Activated naive CD8-positive, alpha-beta T cell treated with anti-CD3 and anti-CD28 coated beads for 36 hours (primary cell): ENCODE results near the gene NAGS. TPM values are rescaled to one million over a fixed set of nuclear protein-coding genes. Genes with fewer than 3 reads are reported as not detected.
"Not testable (repeated sequence)": the region's sequence is repeated elsewhere in the genome, so short reads cannot be mapped to it uniquely, and the experiment has no call there.

ENCODE experiments used
- DNase-seq: peaks from one replicate; pipeline ENCODE4 v3.0.0; 2021
- H3K27ac Mint-ChIP-seq: one replicate; pipeline ENCODE4 v1.8.0; 2022; ENCODE audit warnings: mild to moderate bottlenecking, moderate library complexity, mixed read lengths
- H3K27me3 Mint-ChIP-seq: one replicate; pipeline ENCODE4 v1.8.0; 2022; ENCODE audit warnings: mild to moderate bottlenecking, mixed read lengths
- H3K36me3 Mint-ChIP-seq: one replicate; pipeline ENCODE4 v1.8.0; 2021; ENCODE audit warnings: mild to moderate bottlenecking, mixed read lengths
- H3K4me1 Mint-ChIP-seq: one replicate; pipeline ENCODE4 v1.8.0; 2021; ENCODE audit warnings: mixed read lengths
- H3K4me3 Mint-ChIP-seq: one replicate; pipeline ENCODE4 v1.8.0; 2022; ENCODE audit warnings: mild to moderate bottlenecking, moderate library complexity, mixed read lengths
- H3K9me3 Mint-ChIP-seq: one replicate; pipeline ENCODE4 v1.8.0; 2022; ENCODE audit warnings: mixed read lengths
- total RNA-seq, 2 experiments: library from RNA; stranded (reverse); gene quantifications; one replicate each; pipeline ENCODE4 v1.2.3, GENCODE V29; 2021

The NAGS gene
- total RNA-seq, 2 experiments from 2014 or later = 0.82 to 1.1 TPM

DNA sequence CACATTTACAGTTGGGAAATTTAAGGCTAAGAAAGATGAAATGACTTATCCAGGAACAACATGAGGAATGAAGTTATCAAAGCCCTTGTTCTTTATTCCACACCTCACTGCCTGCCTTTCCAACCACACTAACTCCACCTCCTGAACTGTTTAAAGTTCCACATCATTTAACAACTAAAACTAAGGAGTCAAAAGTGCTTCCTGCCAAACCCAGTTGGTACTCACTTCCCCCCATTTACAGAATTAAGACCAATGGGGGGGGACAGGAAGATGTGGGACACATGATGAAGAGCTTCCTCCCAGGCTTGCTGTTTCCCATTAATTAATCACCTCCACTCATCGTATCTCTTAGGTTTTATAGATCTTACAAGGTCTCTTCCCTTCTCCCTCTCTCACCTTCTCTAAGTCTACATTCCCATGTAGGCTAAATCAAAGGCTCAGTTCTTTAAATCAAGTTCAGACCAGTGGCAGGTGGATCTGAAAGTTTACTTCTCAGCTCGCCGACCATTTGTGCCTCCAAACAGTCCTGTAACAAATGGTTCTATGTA, 29.5 kb downstream of the NAGS start:
- H3K4me3 Mint-ChIP-seq = no peak overlapping the region
- no peak for DNase-seq
- H3K9me3 Mint-ChIP-seq = no peaks in the 10 kb centered on the region
- no peaks in the 10 kb centered on the region for H3K27me3 Mint-ChIP-seq
- peaks cover 28% of the 10 kb centered on the region for H3K36me3 Mint-ChIP-seq
- H3K27ac Mint-ChIP-seq = peak overlapping the region; percentile 1
- peaks cover 5% of the 10 kb centered on the region for H3K4me1 Mint-ChIP-seq

- H3K27ac Mint-ChIP-seq, H3K4me3 Mint-ChIP-seq, H3K4me1 Mint-ChIP-seq, H3K9me3 Mint-ChIP-seq, H3K27me3 Mint-ChIP-seq, DNase-seq: not testable (repeated sequence)
- peaks cover 30% of the 10 kb centered on the region for H3K36me3 Mint-ChIP-seq
Observed at GRCh38 chr17:44034688-44035087, 30.3 kb downstream of the NAGS start.

DNA sequence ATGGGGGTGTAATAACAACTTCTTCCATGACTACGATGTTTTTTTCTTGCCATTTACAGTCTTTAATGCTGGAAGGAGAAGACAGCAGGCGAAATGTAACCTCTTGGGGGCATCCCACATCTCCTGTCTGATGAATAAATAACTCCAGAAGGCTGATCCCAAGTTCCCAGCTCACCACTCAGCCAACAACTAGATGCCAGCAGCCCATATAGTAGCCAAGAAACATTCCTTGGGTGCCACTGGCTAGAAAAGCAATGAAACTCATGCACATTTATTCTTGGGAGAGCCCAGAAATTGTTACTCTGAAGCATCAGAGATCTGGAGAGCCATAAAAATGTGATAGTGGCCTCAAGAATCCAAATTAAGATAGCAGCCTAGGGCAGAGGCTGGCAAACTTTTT, 33.0 kb downstream of the NAGS start:
- Mint-ChIP-seq H3K4me1 (peaks cover 15% of the 10 kb centered on the region), H3K9me3 (no peaks in the 10 kb centered on the region), H3K36me3 (peaks cover 35% of the 10 kb centered on the region), H3K4me3 (no peak overlapping the region), H3K27me3 (no peaks in the 10 kb centered on the region), H3K27ac (no peak overlapping the region)
- no peak for DNase-seq

DNA sequence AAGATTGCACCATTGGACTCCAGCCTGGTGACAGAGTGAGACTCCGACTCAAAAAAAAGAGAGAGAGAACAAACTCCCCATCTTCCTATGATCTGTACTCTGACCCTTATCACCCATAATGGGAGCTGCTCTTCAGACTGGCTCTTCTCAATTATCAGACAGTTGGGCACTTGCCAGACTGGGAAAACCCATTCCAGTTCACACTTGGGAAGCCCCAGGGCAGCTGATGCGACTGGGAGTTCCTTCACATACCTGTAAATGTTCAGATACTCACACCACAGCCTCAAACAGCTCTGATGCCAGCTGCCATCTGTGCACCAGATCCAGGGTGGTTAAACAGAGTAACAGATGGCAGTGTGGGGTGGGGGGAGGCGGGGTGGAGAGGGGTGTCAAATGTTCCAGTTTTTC, 34.2 kb downstream of the NAGS start:
- peaks cover 15% of the 10 kb centered on the region for H3K4me1 Mint-ChIP-seq
- no peak for DNase-seq
- no peaks in the 10 kb centered on the region for H3K9me3 Mint-ChIP-seq
- H3K27me3 Mint-ChIP-seq = no peaks in the 10 kb centered on the region
- no peak overlapping the region for H3K4me3 Mint-ChIP-seq
- H3K36me3 Mint-ChIP-seq = peaks cover 36% of the 10 kb centered on the region
- no peak overlapping the region for H3K27ac Mint-ChIP-seq

- Mint-ChIP-seq H3K36me3 (peaks cover 35% of the 10 kb centered on the region), H3K4me1 (peaks cover 13% of the 10 kb centered on the region), H3K27me3 (no peaks in the 10 kb centered on the region), H3K9me3 (no peaks in the 10 kb centered on the region), H3K27ac (peak overlapping the region; percentile 31), H3K4me3 (no peak overlapping the region)
- no peak for DNase-seq
Observed at GRCh38 chr17:44039829-44040635, 35.6 kb downstream of the NAGS start.

DNA sequence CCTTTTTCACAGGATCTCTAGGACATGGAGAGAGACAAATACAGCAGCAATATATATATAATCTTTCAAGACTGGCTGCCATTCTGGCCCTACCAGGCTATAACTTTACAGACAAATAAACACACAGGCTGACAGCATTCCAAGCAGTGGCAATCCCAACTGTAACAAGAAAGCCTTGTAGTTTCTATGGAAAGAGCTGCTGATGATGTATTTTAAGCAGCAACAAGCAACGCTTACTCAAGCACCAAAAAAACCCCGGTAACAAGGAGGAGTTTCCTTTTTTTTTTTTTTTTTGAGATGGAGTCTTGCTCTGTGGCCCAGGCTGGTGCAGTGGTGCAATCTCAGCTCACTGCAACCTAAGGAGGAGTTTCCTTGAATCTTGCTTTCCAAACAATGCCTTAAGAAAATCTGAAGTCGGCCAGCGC, 38.9 kb downstream of the NAGS start:
- no peak overlapping the region for H3K4me3 Mint-ChIP-seq
- no peak overlapping the region for H3K27ac Mint-ChIP-seq
- no peaks in the 10 kb centered on the region for H3K27me3 Mint-ChIP-seq
- H3K4me1 Mint-ChIP-seq = peaks cover 15% of the 10 kb centered on the region
- DNase-seq = no peak
- H3K36me3 Mint-ChIP-seq = peaks cover 27% of the 10 kb centered on the region
- H3K9me3 Mint-ChIP-seq = no peaks in the 10 kb centered on the region

DNA sequence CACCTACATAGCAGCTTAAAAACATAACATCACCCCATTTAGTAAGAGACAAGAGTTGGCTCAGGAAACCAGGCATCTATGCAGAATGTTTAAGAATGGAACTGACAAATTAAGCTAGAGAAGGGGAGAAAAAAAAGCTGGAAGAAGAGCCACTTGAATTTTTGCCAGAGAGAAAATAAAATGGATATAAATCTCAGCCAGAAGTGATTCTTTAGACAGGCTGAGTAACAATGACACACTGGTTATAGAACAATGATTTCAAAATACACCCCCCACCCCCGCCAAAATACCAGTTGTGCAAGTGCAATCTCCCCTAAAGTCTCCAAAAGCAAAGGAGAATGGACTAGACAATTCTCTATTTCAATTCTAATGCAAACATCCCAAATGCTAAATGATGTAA, 39.6 kb downstream of the NAGS start:
- H3K9me3 Mint-ChIP-seq = no peaks in the 10 kb centered on the region
- H3K36me3 Mint-ChIP-seq = peaks cover 29% of the 10 kb centered on the region
- DNase-seq = no peak
- H3K4me1 Mint-ChIP-seq = peaks cover 15% of the 10 kb centered on the region
- H3K27me3 Mint-ChIP-seq = no peaks in the 10 kb centered on the region
- H3K27ac Mint-ChIP-seq = no peak overlapping the region
- H3K4me3 Mint-ChIP-seq = no peak overlapping the region

GRCh38 chr17:44045486-44045885, 41.1 kb downstream of the NAGS start:
- H3K4me3 Mint-ChIP-seq = no peak overlapping the region
- no peaks in the 10 kb centered on the region for H3K27me3 Mint-ChIP-seq

DNA sequence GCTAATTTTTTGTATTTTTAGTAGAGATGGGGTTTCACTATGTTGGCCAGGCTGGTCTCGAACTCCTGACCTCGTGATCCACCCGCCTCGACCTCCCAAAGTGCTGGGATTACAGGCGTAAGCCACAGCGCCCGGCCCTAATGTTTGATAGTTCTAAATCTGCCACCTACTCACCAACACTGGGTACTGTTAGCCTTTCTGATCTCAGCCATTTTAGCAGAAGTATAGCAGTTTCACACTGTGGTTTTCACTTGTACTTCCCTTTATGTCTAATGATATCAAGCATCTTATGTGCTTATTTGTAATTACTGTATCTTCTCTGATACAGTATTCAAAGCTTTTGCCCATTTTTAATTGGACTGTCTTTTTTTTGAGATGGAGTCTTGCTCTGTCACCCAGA, 42.5 kb downstream of the NAGS start:
- H3K27me3 Mint-ChIP-seq, H3K9me3 Mint-ChIP-seq, H3K4me3 Mint-ChIP-seq, DNase-seq, H3K4me1 Mint-ChIP-seq, H3K27ac Mint-ChIP-seq: not testable (repeated sequence)
- H3K36me3 Mint-ChIP-seq = peaks cover 21% of the 10 kb centered on the region

More at GRCh38 chr17:44045486-44045885, 41.1 kb downstream of the NAGS start:
- Mint-ChIP-seq H3K4me1 (peaks cover 13% of the 10 kb centered on the region), H3K9me3 (no peaks in the 10 kb centered on the region), H3K36me3 (peaks cover 26% of the 10 kb centered on the region), H3K27ac (no peak overlapping the region)
- no peak for DNase-seq

GRCh38 chr17:44049294-44050060, 45.1 kb downstream of the NAGS start:
- Mint-ChIP-seq H3K27ac (no peak overlapping the region), H3K9me3 (no peaks in the 10 kb centered on the region), H3K36me3 (peaks cover 29% of the 10 kb centered on the region), H3K27me3 (no peaks in the 10 kb centered on the region), H3K4me1 (peaks cover 4% of the 10 kb centered on the region), H3K4me3 (no peak overlapping the region)
- no peak for DNase-seq

DNA sequence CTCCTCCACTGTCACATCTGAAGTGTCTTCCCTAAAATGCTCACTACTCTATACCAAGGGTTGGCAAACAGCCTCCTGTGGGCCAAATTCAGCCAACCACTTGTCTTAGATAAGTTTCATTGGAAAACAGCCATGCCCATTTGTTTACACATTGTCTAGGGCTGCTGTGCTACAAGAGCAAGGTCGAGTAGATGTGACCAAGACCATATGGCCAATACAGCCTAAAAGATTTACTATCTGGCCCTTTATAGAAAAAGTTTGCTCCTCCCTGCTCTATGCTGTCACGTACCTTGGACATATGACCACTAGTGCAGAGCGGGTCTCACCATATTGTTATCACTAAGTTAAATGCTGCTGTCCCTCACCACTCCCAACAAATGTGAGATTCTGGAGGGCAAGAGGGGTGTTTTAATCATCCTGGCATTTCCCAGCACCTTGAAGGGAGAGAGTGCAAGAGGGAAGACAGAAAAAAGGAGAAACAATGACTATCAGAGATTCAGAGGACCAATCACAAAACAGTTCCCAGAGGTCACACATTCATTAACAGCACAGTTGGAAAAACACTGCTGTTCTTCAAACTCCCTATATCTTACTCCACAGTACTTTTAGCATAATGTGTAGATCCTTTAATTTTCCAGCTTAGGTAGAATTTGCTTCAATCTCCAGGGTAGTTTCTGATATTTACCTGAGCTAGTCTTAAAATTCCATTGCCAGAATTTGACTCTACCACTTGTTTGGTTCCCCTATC, 48.9 kb downstream of the NAGS start:
- H3K27me3 Mint-ChIP-seq = no peaks in the 10 kb centered on the region
- peaks cover 32% of the 10 kb centered on the region for H3K36me3 Mint-ChIP-seq
- peaks cover 6% of the 10 kb centered on the region for H3K4me1 Mint-ChIP-seq
- H3K27ac Mint-ChIP-seq = peak overlapping the region; percentile 17
- no peak for DNase-seq
- H3K4me3 Mint-ChIP-seq = no peak overlapping the region
- H3K9me3 Mint-ChIP-seq = no peaks in the 10 kb centered on the region

Other genes with a start within 250 kb of the NAGS start
- gene SOST, start 245.8 kb upstream of the NAGS start, total RNA-seq = not detected
- gene DUSP3, start 225.6 kb upstream of the NAGS start, total RNA-seq = 10 to 100 TPM; 21.2 to 22.3 TPM
- not detected for gene CFAP97D1, start 224.2 kb upstream of the NAGS start, total RNA-seq
- 1 to 10 TPM in 1 of 2 experiments, under 1 TPM in 1; 0.80 to 1.1 TPM for gene MPP3, start 171.5 kb upstream of the NAGS start, total RNA-seq
- not detected for gene CD300LG, start 157.4 kb upstream of the NAGS start, total RNA-seq
- gene MPP2, start 97.1 kb upstream of the NAGS start, total RNA-seq = 1 to 10 TPM; 5.2 to 6.5 TPM
- gene PPY, start 62.1 kb upstream of the NAGS start, total RNA-seq = not detected
- gene PYY, start 50.7 kb upstream of the NAGS start, total RNA-seq = not detected
- gene TMEM101, start 10.3 kb downstream of the NAGS start, total RNA-seq = 10 to 100 TPM; 22.7 to 26.9 TPM
- 100 to 1,000 TPM; 103 to 110 TPM for gene LSM12, start 62.0 kb downstream of the NAGS start, total RNA-seq
- gene G6PC3, start 66.1 kb downstream of the NAGS start, total RNA-seq = 10 to 100 TPM; 30.8 to 31.1 TPM
- 10 to 100 TPM; 18.2 to 18.7 TPM for gene HDAC5, start 119.0 kb downstream of the NAGS start, total RNA-seq
- gene HROB, start 137.3 kb downstream of the NAGS start, total RNA-seq = 10 to 100 TPM; 18.5 to 20.1 TPM
- not detected for gene ASB16, start 166.1 kb downstream of the NAGS start, total RNA-seq
- gene TMUB2, start 182.3 kb downstream of the NAGS start, total RNA-seq = 10 to 100 TPM; 17.1 to 18.2 TPM
- gene ATXN7L3, start 195.3 kb downstream of the NAGS start, total RNA-seq = 10 to 100 TPM; 78.7 to 83.4 TPM
- gene UBTF, start 215.1 kb downstream of the NAGS start, total RNA-seq = 100 to 1,000 TPM; 158 to 169 TPM